SK-N-SH (cell line): ENCODE measurements around the gene ERBB2. TPM values are rescaled to one million over a fixed set of nuclear protein-coding genes. Genes with fewer than 3 reads are reported as not detected.
A peak's percentile ranks its signal among the peaks of the same experiment; 100 is the strongest.

ENCODE experiments used
- CTCF ChIA-PET: fragments of 300-600, 350-600 bp; formaldehyde crosslinking; extraction: SDS; loops from one replicate; lab custom pipeline; 2021; lab: Yijun Ruan, JAX
- POLR2A ChIA-PET: fragments of 350-600 bp; sonication (Branson Sonifier 250); formaldehyde crosslinking; extraction: SDS; loops from one replicate; lab custom pipeline; 2020; ENCODE audit warnings: antibody characterized with exemption, inconsistent platforms; lab: Yijun Ruan, JAX
- DNase-seq: peaks from one replicate; pipeline ENCODE4 v3.0.0; 2012
- H2AFZ ChIP-seq: fragments of 200-600 bp; sonication (generic); 2 replicates; pipeline ENCODE4 v1.8.1; 2016; ENCODE audit warnings: antibody characterized with exemption, mild to moderate bottlenecking, low read depth
- H3F3A ChIP-seq: fragments of 200-600 bp; sonication (generic); replicated peaks from 2 replicates; pipeline ENCODE3; 2016; ENCODE audit warnings: antibody characterized with exemption, mild to moderate bottlenecking; ENCODE audit not compliant: insufficient read depth
- H3K27ac ChIP-seq, 2 experiments: fragments of 200-500 bp in 1 of 2; fragments of 200-600 bp in 1 of 2; sonication (Bioruptor generic) in 1 of 2; sonication (generic), shearing (Covaris generic) in 1 of 2; 2 replicates each; pipeline versions ENCODE4 v1.5.1 to v1.6.1; 2014 to 2016; ENCODE audit warnings: low read depth in 2 of 2, inconsistent platforms in 1 of 2, low read length in 1 of 2, mild to moderate bottlenecking in 1 of 2, mixed read lengths in 1 of 2
- H3K27me3 ChIP-seq: fragments of 200-600 bp; sonication (generic), shearing (Covaris generic); 2 replicates; pipeline ENCODE4 v1.6.1; 2016; ENCODE audit warnings: mixed run types; ENCODE audit not compliant: insufficient read depth
- H3K36me3 ChIP-seq, 2 experiments: fragments of 200-500 bp in 1 of 2; fragments of 200-600 bp in 1 of 2; sonication (Bioruptor generic) in 1 of 2; sonication (generic) in 1 of 2; replicated peaks in 1 of 2; 2 replicates each; pipeline versions ENCODE3 to v1.5.1; 2014 to 2016; ENCODE audit warnings: low read length in 1 of 2, mild to moderate bottlenecking in 1 of 2; ENCODE audit not compliant: insufficient read depth in 2 of 2, control insufficient read depth in 1 of 2
- H3K4me1 ChIP-seq, 2 experiments: fragments of 200-500 bp in 1 of 2; fragments of 200-600 bp in 1 of 2; sonication (Bioruptor generic) in 1 of 2; sonication (generic), shearing (Covaris generic) in 1 of 2; 2 replicates each; pipeline versions ENCODE4 v1.5.1 to v1.6.1; 2014 to 2016; ENCODE audit warnings: low read depth in 1 of 2, low read length in 1 of 2, mixed run types in 1 of 2; ENCODE audit not compliant: insufficient read depth in 2 of 2, control insufficient read depth in 1 of 2
- H3K4me2 ChIP-seq: fragments of 200-600 bp; sonication (generic), shearing (Covaris generic); 2 replicates; pipeline ENCODE4 v1.6.1; 2017; ENCODE audit warnings: mixed run types
- H3K4me3 ChIP-seq, 2 experiments: fragments of 200-500 bp in 1 of 2; fragments of 200-600 bp in 1 of 2; sonication (Bioruptor generic) in 1 of 2; sonication (generic), shearing (Covaris generic) in 1 of 2; 2 replicates each; pipeline versions ENCODE4 v1.5.1 to v1.8.1; 2014 to 2016; ENCODE audit warnings: low read depth in 2 of 2, inconsistent platforms in 1 of 2, low read length in 1 of 2, mild to moderate bottlenecking in 1 of 2, mixed read lengths in 1 of 2, moderate library complexity in 1 of 2
- H3K79me2 ChIP-seq: fragments of 200-600 bp; sonication (generic); 2 replicates; pipeline ENCODE4 v1.8.1; 2017; ENCODE audit warnings: mild to moderate bottlenecking; ENCODE audit not compliant: insufficient read depth
- H3K9ac ChIP-seq: fragments of 200-600 bp; sonication (generic); 2 replicates; pipeline ENCODE4 v1.6.1; 2017; ENCODE audit warnings: mixed run types
- H3K9me2 ChIP-seq: fragments of 200-600 bp; sonication (generic); 2 replicates; pipeline ENCODE4 v1.6.1; 2017; ENCODE audit warnings: mixed run types
- H3K9me3 ChIP-seq: fragments of 200-600 bp; sonication (generic); 2 replicates; pipeline ENCODE4 v1.6.1; 2017; ENCODE audit warnings: mixed run types, mild to moderate bottlenecking, moderate library complexity
- H4K20me1 ChIP-seq: fragments of 200-600 bp; sonication (generic); 2 replicates; pipeline ENCODE4 v1.6.1; 2017; ENCODE audit warnings: mild to moderate bottlenecking, mixed run types; ENCODE audit not compliant: insufficient read depth
- CHD2 ChIP-seq: fragments of 150-350 bp; IDR thresholded peaks from 2 replicates; pipeline ENCODE4 v1.6.1; 2018; ENCODE audit warnings: low read length; ENCODE audit not compliant: partially characterized antibody
- ELF1 ChIP-seq: IDR thresholded peaks from 2 replicates; pipeline ENCODE4 v1.4.0; 2012
- EP300 ChIP-seq, 2 experiments: IDR thresholded peaks; 2 replicates each; pipeline versions ENCODE4 v1.4.0 to v1.6.1; 2012; ENCODE audit warnings: borderline replicate concordance in 1 of 2, low read depth in 1 of 2, low read length in 1 of 2
- EZH2phosphoT487 ChIP-seq: fragments of 200-600 bp; sonication (generic); IDR thresholded peaks from 2 replicates; pipeline ENCODE4 v1.6.1; 2017; ENCODE audit warnings: low read depth, mixed run types, mild to moderate bottlenecking, antibody characterized with exemption, moderate library complexity, borderline replicate concordance
- FOSL2 ChIP-seq: IDR thresholded peaks from 2 replicates; pipeline ENCODE4 v1.4.0; 2012; ENCODE audit warnings: low read depth, mild to moderate bottlenecking, moderate library complexity, borderline replicate concordance
- GABPA ChIP-seq: IDR thresholded peaks from 2 replicates; pipeline ENCODE4 v1.4.0; 2012; ENCODE audit warnings: low read depth, mild to moderate bottlenecking
- GATA2 ChIP-seq: sonication (generic); formaldehyde crosslinking; IDR thresholded peaks from 2 replicates; pipeline ENCODE4 v1.5.0; 2020; ENCODE audit warnings: mild to moderate bottlenecking, missing genetic modification reagents
- MXI1 ChIP-seq: IDR thresholded peaks from 2 replicates; pipeline ENCODE4 v1.6.1; 2012; ENCODE audit warnings: mild to moderate bottlenecking, low read depth, low read length, improper control_type of control experiment
- NFIC ChIP-seq: IDR thresholded peaks from 2 replicates; pipeline ENCODE4 v1.4.0; 2012; ENCODE audit warnings: borderline replicate concordance
- POLR2AphosphoS5 ChIP-seq: IDR thresholded peaks from 2 replicates; pipeline ENCODE4 v1.6.1; 2012; ENCODE audit warnings: low read depth, low read length
- RAD21 ChIP-seq: IDR thresholded peaks from 2 replicates; pipeline ENCODE4 v1.6.1; 2012; ENCODE audit warnings: mild to moderate bottlenecking, low read length
- REST ChIP-seq: IDR thresholded peaks from 2 replicates; pipeline ENCODE4 v1.6.1; 2012; ENCODE audit warnings: mild to moderate bottlenecking, low read depth, low read length, moderate library complexity
- RFX5 ChIP-seq: IDR thresholded peaks from 2 replicates; pipeline ENCODE4 v1.6.1; 2012; ENCODE audit warnings: mild to moderate bottlenecking, improper control_type of control experiment, low read length
- RXRA ChIP-seq: IDR thresholded peaks from 2 replicates; pipeline ENCODE4 v1.4.0; 2012; ENCODE audit warnings: low read depth, mild to moderate bottlenecking, borderline replicate concordance
- SIN3A ChIP-seq: IDR thresholded peaks from 2 replicates; pipeline ENCODE4 v1.6.1; 2012; ENCODE audit warnings: low read depth, mild to moderate bottlenecking, low read length, moderate library complexity, borderline replicate concordance
- TCF12 ChIP-seq: IDR thresholded peaks from 2 replicates; pipeline ENCODE4 v1.4.0; 2012
- YY1 ChIP-seq: IDR thresholded peaks from 2 replicates; pipeline ENCODE4 v1.4.0; 2012; ENCODE audit warnings: low read depth, mild to moderate bottlenecking
- WGBS: methylation state at CpG from one replicate; pipeline ENCODE4 v1.1.6; 2017; ENCODE audit warnings: low lambda C conversion rate; 5-methylcytosine and 5-hydroxymethylcytosine counted together
- polyA plus RNA-seq, 3 experiments: library from polyadenylated mRNA; depleted of rRNA; stranded (reverse); fragments of >200 nt; gene quantifications; 2 replicates each; pipeline ENCODE4 v1.2.3, GENCODE V29; 2012
- TF ChIP-seq, protein P1 (sequence below): IDR thresholded peaks from 2 replicates; pipeline ENCODE4; 2012
- TF ChIP-seq, protein P2 (sequence below): fragments of 200-600 bp; sonication (generic); IDR thresholded peaks from 2 replicates; pipeline ENCODE4 v1.6.1; 2017; ENCODE audit warnings: antibody characterized with exemption, mild to moderate bottlenecking, moderate library complexity
- TF ChIP-seq, protein P3 (sequence below): IDR thresholded peaks from 2 replicates; pipeline ENCODE4 v1.4.0; 2012; ENCODE audit warnings: low read depth, borderline replicate concordance

The ERBB2 gene
- polyA plus RNA-seq, 1 of the 3 experiments (the other 2 are of a cell fraction): 1.9 TPM

- 62% methylated on average over 15 of the region's 16 CpGs for WGBS
- H3K9ac ChIP-seq: no peak overlapping the region
- no peaks in the 10 kb centered on the region for H3K9me2 ChIP-seq
- 0 out of 2 replicates have a peak, but pooled peaks cover 7% of the 10 kb centered on the region for H3K27me3 ChIP-seq
- DNase-seq: peak; percentile 26
- H3K4me2 ChIP-seq: no peak overlapping the region
- POLR2A ChIA-PET: no interaction called here
- H3F3A ChIP-seq: no peaks in the 10 kb centered on the region
- H3K4me1 ChIP-seq: no peaks in the 10 kb centered on the region
- H2AFZ ChIP-seq: no peak overlapping the region
- CTCF ChIA-PET: interaction anchor here (0.6 kb wide), 1 partner anchor 101 kb away, joined by 3 read pairs; no protein-coding TSS in a partner anchor
- H3K27ac ChIP-seq: no peak overlapping the region
- TF ChIP-seq RAD21: no peak
- no peak for TF ChIP-seq SIN3A
- TF ChIP-seq GATA2 (CRISPR knock-in tag): no peak
- TF ChIP-seq NFIC: no peak
- no peak for TF ChIP-seq CHD2
- TF ChIP-seq RXRA: no peak
- TF ChIP-seq MXI1: no peak
- TF ChIP-seq POLR2AphosphoS5: no peak
- TF ChIP-seq FOSL2: no peak
- TF ChIP-seq, protein P1, sequence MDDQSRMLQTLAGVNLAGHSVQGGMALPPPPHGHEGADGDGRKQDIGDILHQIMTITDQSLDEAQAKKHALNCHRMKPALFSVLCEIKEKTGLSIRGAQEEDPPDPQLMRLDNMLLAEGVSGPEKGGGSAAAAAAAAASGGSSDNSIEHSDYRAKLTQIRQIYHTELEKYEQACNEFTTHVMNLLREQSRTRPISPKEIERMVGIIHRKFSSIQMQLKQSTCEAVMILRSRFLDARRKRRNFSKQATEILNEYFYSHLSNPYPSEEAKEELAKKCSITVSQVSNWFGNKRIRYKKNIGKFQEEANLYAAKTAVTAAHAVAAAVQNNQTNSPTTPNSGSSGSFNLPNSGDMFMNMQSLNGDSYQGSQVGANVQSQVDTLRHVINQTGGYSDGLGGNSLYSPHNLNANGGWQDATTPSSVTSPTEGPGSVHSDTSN: no peak
- TF ChIP-seq RFX5: no peak
- no peak for TF ChIP-seq ELF1
- no peak for TF ChIP-seq EZH2phosphoT487
- TF ChIP-seq TCF12: no peak
- TF ChIP-seq REST: no peak
- TF ChIP-seq, protein P2, sequence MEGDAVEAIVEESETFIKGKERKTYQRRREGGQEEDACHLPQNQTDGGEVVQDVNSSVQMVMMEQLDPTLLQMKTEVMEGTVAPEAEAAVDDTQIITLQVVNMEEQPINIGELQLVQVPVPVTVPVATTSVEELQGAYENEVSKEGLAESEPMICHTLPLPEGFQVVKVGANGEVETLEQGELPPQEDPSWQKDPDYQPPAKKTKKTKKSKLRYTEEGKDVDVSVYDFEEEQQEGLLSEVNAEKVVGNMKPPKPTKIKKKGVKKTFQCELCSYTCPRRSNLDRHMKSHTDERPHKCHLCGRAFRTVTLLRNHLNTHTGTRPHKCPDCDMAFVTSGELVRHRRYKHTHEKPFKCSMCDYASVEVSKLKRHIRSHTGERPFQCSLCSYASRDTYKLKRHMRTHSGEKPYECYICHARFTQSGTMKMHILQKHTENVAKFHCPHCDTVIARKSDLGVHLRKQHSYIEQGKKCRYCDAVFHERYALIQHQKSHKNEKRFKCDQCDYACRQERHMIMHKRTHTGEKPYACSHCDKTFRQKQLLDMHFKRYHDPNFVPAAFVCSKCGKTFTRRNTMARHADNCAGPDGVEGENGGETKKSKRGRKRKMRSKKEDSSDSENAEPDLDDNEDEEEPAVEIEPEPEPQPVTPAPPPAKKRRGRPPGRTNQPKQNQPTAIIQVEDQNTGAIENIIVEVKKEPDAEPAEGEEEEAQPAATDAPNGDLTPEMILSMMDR: no peak
- no peak for TF ChIP-seq GABPA
- TF ChIP-seq, protein P3, sequence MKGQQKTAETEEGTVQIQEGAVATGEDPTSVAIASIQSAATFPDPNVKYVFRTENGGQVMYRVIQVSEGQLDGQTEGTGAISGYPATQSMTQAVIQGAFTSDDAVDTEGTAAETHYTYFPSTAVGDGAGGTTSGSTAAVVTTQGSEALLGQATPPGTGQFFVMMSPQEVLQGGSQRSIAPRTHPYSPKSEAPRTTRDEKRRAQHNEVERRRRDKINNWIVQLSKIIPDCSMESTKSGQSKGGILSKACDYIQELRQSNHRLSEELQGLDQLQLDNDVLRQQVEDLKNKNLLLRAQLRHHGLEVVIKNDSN: no peak
- no peak for TF ChIP-seq EP300 (IDR thresholded peaks at IDR 0.05; ENCODE audit: borderline replicate concordance in 1 of 2, low read depth in 1 of 2, low read length in 1 of 2)
- no peak for TF ChIP-seq YY1
- no peaks in the 10 kb centered on the region for H3K79me2 ChIP-seq
- H4K20me1 ChIP-seq: no peaks in the 10 kb centered on the region
- H3K36me3 ChIP-seq: no peaks in the 10 kb centered on the region
- no peak overlapping the region for H3K4me3 ChIP-seq
- no peaks in the 10 kb centered on the region for H3K9me3 ChIP-seq
Observed at GRCh38 chr17:39740357-39741111, 40.7 kb downstream of the ERBB2 start.
